Measurements from ENCODE around the gene DLEC1. TPM values are rescaled to one million over a fixed set of nuclear protein-coding genes. Genes with fewer than 3 reads are reported as not detected.

Gene DLEC1
- total and polyA plus RNA-seq, 9 of the 15 experiments (the other 6 are each of a cell fraction or from before 2014, with no cell fraction given): 0.07 to 0.08 TPM; not detected in 7

DNA sequence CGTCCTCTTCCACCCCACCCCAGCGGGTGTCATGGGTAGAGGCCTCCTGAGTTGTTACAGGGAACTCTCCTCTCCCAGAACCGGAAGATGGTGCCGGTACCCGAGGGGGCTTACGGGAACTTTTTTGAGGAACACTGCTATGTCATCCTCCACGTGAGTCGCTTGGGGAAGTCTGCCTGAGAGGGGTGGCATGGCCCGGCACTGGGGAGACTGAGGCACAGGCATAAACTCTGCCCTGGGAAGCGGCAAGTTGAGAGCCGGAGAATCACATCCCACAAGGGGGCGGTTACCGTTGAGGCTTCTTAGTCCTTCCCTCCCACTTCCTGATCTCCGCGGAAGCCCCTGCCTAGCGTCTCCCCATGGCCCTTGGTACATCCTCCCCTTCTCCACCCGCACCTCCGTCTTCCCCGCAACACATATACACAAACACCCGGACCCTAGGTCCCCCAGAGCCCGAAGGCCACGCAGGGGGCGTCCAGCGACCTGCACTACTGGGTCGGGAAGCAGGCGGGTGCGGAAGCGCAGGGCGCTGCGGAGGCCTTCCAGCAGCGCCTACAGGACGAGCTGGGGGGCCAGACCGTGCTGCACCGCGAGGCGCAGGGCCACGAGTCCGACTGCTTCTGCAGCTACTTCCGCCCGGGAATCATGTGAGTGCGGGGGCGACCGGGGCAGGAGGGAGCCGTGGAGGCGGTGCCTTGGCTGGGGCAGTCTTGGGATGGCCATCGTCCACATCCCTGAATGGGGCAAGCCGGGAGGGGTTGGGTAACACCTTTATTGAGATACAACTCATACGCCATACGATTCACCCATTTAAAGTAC lies 45.0 kb upstream of the DLEC1 start (continued):
- TF ChIP-seq ZFX (CRISPR knock-in tag; IDR thresholded peaks at IDR 0.05): no peak
- peak; percentile 75; the same call in 1 of the 2 replicates for TF ChIP-seq BCOR (IDR thresholded peaks at IDR 0.05)
- TF ChIP-seq, protein P1, sequence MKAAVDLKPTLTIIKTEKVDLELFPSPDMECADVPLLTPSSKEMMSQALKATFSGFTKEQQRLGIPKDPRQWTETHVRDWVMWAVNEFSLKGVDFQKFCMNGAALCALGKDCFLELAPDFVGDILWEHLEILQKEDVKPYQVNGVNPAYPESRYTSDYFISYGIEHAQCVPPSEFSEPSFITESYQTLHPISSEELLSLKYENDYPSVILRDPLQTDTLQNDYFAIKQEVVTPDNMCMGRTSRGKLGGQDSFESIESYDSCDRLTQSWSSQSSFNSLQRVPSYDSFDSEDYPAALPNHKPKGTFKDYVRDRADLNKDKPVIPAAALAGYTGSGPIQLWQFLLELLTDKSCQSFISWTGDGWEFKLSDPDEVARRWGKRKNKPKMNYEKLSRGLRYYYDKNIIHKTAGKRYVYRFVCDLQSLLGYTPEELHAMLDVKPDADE (conservative IDR thresholded peaks at IDR 0.05; ENCODE audit: control insufficient read depth, low read depth, low read length): peak; percentile 77
- TF ChIP-seq, protein P2, sequence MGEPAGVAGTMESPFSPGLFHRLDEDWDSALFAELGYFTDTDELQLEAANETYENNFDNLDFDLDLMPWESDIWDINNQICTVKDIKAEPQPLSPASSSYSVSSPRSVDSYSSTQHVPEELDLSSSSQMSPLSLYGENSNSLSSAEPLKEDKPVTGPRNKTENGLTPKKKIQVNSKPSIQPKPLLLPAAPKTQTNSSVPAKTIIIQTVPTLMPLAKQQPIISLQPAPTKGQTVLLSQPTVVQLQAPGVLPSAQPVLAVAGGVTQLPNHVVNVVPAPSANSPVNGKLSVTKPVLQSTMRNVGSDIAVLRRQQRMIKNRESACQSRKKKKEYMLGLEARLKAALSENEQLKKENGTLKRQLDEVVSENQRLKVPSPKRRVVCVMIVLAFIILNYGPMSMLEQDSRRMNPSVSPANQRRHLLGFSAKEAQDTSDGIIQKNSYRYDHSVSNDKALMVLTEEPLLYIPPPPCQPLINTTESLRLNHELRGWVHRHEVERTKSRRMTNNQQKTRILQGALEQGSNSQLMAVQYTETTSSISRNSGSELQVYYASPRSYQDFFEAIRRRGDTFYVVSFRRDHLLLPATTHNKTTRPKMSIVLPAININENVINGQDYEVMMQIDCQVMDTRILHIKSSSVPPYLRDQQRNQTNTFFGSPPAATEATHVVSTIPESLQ (CRISPR knock-in tag; IDR thresholded peaks at IDR 0.05): no peak
- no peak for TF ChIP-seq SNRNP70 (optimal IDR thresholded peaks at IDR 0.05; ENCODE audit: low read depth, low read length)
- no peak for TF ChIP-seq IFI16 (CRISPR knock-in tag; IDR thresholded peaks at IDR 0.05)
- TF ChIP-seq, protein P3, sequence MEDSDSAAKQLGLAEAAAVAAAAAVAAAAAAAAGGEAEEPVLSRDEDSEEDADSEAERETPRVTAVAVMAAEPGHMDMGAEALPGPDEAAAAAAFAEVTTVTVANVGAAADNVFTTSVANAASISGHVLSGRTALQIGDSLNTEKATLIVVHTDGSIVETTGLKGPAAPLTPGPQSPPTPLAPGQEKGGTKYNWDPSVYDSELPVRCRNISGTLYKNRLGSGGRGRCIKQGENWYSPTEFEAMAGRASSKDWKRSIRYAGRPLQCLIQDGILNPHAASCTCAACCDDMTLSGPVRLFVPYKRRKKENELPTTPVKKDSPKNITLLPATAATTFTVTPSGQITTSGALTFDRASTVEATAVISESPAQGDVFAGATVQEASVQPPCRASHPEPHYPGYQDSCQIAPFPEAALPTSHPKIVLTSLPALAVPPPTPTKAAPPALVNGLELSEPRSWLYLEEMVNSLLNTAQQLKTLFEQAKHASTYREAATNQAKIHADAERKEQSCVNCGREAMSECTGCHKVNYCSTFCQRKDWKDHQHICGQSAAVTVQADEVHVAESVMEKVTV (CRISPR knock-in tag; IDR thresholded peaks at IDR 0.05): no peak
- peak in 2 of 3 experiments; percentile 47 to 61 for TF ChIP-seq YY1 (IDR thresholded peaks at IDR 0.05; ENCODE audit: borderline replicate concordance in 1 of 3, control insufficient read depth in 1 of 3, extremely low read depth in 1 of 3, insufficient read depth in 3 of 3, insufficient read length in 1 of 3, insufficient replicate concordance in 2 of 3, low read depth in 1 of 3, low read length in 2 of 3)
- no peak for TF ChIP-seq NELFE (IDR thresholded peaks at IDR 0.05; ENCODE audit: insufficient read depth, insufficient read length)
- TF ChIP-seq KDM4B (IDR thresholded peaks at IDR 0.05; ENCODE audit: borderline replicate concordance in 2 of 2, low read depth in 1 of 2): peak in 1 of 2 experiments; percentile 87; a peak in 1 of 4 replicates
- no peak for TF ChIP-seq NR2F6 (CRISPR knock-in tag; IDR thresholded peaks at IDR 0.05)
- no peak for TF ChIP-seq ZC3H8 (IDR thresholded peaks at IDR 0.05)
- TF ChIP-seq NFIC (IDR thresholded peaks at IDR 0.05): peak; percentile 65
- no peak; the same call in none of the 2 replicates for TF ChIP-seq ZNF766 (CRISPR knock-in tag; conservative IDR thresholded peaks at IDR 0.05)
- TF ChIP-seq SMAD1 (IDR thresholded peaks at IDR 0.05; ENCODE audit: low read depth, low read length, partially characterized antibody): peak; percentile 30
- no peak for TF ChIP-seq IRF2 (CRISPR knock-in tag; IDR thresholded peaks at IDR 0.05)
- no peak for TF ChIP-seq TAL1 (IDR thresholded peaks at IDR 0.05)
- no peak for TF ChIP-seq ZFP36 (IDR thresholded peaks at IDR 0.05; ENCODE audit: low read depth, low read length, partially characterized antibody)
- peak; percentile 65 for TF ChIP-seq CC2D1A (IDR thresholded peaks at IDR 0.05)
- peak; percentile 95 for TF ChIP-seq GABPB1 (CRISPR knock-in tag; IDR thresholded peaks at IDR 0.05)
- TF ChIP-seq GTF2F1 (IDR thresholded peaks at IDR 0.05; ENCODE audit: low read depth, low read length): peak; percentile 63; the same call in 1 of the 2 replicates
- peak; percentile 76 for TF ChIP-seq LCOR (CRISPR knock-in tag; IDR thresholded peaks at IDR 0.05)
- no peak for TF ChIP-seq ILK (tag; IDR thresholded peaks at IDR 0.05; ENCODE audit: borderline replicate concordance, low read depth)
- TF ChIP-seq ZKSCAN1 (IDR thresholded peaks at IDR 0.05; ENCODE audit: low read depth, low read length): peak; percentile 49; the same call in 1 of the 2 replicates
- TF ChIP-seq CEBPB (tag; IDR thresholded peaks at IDR 0.05): peak; percentile 69
